HFF-Myc (cell line): ENCODE data around the gene HIVEP3.

Source experiments
- DNase-seq: peaks from one replicate; pipeline ENCODE4 v3.0.0-alpha.2; 2011; ENCODE audit warnings: low read depth; ENCODE audit errors: extremely low read depth
- H3K4me3 ChIP-seq: replicated peaks from 2 replicates; pipeline ENCODE4 v1.5.1; 2011; ENCODE audit warnings: low read depth, mild to moderate bottlenecking, control low read depth, low read length
- TF ChIP-seq, protein P1 (sequence below): IDR thresholded peaks from 2 replicates; pipeline ENCODE4 v1.5.1; 2012; ENCODE audit warnings: mild to moderate bottlenecking, low read depth, low read length, control low read depth; ENCODE audit errors: missing control alignments

Gene HIVEP3

DNA sequence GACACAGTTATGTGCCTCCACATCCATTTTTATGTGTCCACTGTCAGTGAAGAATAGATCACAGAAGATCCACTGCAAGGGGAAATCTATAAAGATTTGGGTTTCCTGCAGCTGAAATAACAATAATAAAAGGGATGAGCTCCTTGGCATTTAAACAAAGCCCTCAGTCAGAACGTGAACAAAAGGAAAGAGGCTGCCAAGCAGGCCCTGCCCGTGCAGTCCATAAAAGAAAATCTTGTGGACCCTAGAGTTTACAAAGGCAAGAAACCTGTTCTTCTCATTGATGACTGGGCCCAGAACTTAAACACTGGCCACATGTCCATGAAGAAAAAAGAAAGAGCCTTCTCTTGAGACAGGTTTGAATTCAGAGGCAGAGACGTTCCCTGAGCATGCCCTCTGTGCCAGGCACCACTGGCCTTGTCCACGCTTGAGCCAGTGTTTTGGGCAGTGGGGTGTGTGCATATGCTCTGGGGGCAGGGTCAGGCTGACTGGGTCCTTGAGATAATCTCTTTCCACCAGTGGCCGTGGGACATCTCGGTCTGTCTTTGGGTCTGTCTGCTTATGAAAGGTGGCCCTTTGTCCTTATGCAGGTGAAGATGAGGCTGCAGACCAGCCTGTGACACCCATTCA lies 142.7 kb downstream of the HIVEP3 start:
- H3K4me3 ChIP-seq: no peak overlapping the region
- TF ChIP-seq, protein P1, sequence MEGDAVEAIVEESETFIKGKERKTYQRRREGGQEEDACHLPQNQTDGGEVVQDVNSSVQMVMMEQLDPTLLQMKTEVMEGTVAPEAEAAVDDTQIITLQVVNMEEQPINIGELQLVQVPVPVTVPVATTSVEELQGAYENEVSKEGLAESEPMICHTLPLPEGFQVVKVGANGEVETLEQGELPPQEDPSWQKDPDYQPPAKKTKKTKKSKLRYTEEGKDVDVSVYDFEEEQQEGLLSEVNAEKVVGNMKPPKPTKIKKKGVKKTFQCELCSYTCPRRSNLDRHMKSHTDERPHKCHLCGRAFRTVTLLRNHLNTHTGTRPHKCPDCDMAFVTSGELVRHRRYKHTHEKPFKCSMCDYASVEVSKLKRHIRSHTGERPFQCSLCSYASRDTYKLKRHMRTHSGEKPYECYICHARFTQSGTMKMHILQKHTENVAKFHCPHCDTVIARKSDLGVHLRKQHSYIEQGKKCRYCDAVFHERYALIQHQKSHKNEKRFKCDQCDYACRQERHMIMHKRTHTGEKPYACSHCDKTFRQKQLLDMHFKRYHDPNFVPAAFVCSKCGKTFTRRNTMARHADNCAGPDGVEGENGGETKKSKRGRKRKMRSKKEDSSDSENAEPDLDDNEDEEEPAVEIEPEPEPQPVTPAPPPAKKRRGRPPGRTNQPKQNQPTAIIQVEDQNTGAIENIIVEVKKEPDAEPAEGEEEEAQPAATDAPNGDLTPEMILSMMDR: no peak
- no peak for DNase-seq

- TF ChIP-seq, protein P1: no peak
- no peak overlapping the region for H3K4me3 ChIP-seq
- DNase-seq: no peak
These were observed 144.2 kb downstream of the HIVEP3 start for GRCh38 chr1:41774471-41774990.

GRCh38 chr1:41773842-41774241 lies 144.9 kb downstream of the HIVEP3 start:
- DNase-seq: no peak
- no peak overlapping the region for H3K4me3 ChIP-seq
- TF ChIP-seq, protein P1: no peak

GRCh38 chr1:41773144-41773591 lies 145.6 kb downstream of the HIVEP3 start:
- TF ChIP-seq, protein P1: no peak
- no peak overlapping the region for H3K4me3 ChIP-seq
- DNase-seq: no peak

- no peak for DNase-seq
- H3K4me3 ChIP-seq: no peak overlapping the region
- TF ChIP-seq, protein P1: no peak
These were observed 149.7 kb downstream of the HIVEP3 start for GRCh38 chr1:41769068-41769467.

GRCh38 chr1:41768583-41768982 lies 150.1 kb downstream of the HIVEP3 start:
- H3K4me3 ChIP-seq: no peak overlapping the region
- TF ChIP-seq, protein P1: no peak
- no peak for DNase-seq
